Activated T-helper 17 cell treated with anti-CD3 and anti-CD28 coated beads, Interleukin-2, amount 50 U/mL, for 72 hours (primary cell): ENCODE data around the gene FEZ2. TPM values are rescaled to one million over a fixed set of nuclear protein-coding genes. Genes with fewer than 3 reads are reported as not detected.

Experiments used
- ATAC-seq: fragments of 150-1000 bp; cut with Tn5 transposase; replicated peaks from 2 replicates; pipeline ENCODE4 v1.10.0; 2021; ENCODE audit warnings: mild to moderate bottlenecking, moderate library complexity
- H3K27ac Mint-ChIP-seq: one replicate; pipeline ENCODE4 v1.8.0; 2022; ENCODE audit warnings: mixed read lengths
- H3K27me3 Mint-ChIP-seq: one replicate; pipeline ENCODE4 v1.8.0; 2022; ENCODE audit warnings: mixed read lengths
- H3K36me3 Mint-ChIP-seq: one replicate; pipeline ENCODE4 v1.8.0; 2022; ENCODE audit warnings: low read depth, mild to moderate bottlenecking, mixed read lengths
- H3K4me1 Mint-ChIP-seq: one replicate; pipeline ENCODE4 v1.8.0; 2022; ENCODE audit warnings: mixed read lengths
- H3K4me3 Mint-ChIP-seq: one replicate; pipeline ENCODE4 v1.8.0; 2022; ENCODE audit warnings: mild to moderate bottlenecking, mixed read lengths
- H3K9me3 Mint-ChIP-seq: one replicate; pipeline ENCODE4 v1.8.0; 2022; ENCODE audit warnings: mixed read lengths
- total RNA-seq, 2 donors: library from RNA; stranded (reverse); gene quantifications; one replicate each; pipeline ENCODE4 v1.2.3, GENCODE V29; 2022

FEZ2 gene
- total RNA-seq, 2 donors from 2014 or later = 10.2 to 16.3 TPM

GRCh38 chr2:36577884-36578283 lies 20.1 kb downstream of the FEZ2 start:
- Mint-ChIP-seq H3K4me3 (no peak overlapping the region), H3K36me3 (peaks cover 100% of the 10 kb centered on the region), H3K27ac (peak overlapping the region; percentile 31), H3K9me3 (no peaks in the 10 kb centered on the region), H3K4me1 (peaks cover 9% of the 10 kb centered on the region), H3K27me3 (no peaks in the 10 kb centered on the region)
- no peak for ATAC-seq

GRCh38 chr2:36574560-36574959 lies 23.4 kb downstream of the FEZ2 start:
- Mint-ChIP-seq H3K4me3 (no peak overlapping the region), H3K9me3 (no peaks in the 10 kb centered on the region), H3K27ac (no peak overlapping the region), H3K36me3 (peaks cover 90% of the 10 kb centered on the region), H3K27me3 (no peaks in the 10 kb centered on the region), H3K4me1 (peaks cover 9% of the 10 kb centered on the region)
- ATAC-seq = no peak

GRCh38 chr2:36573165-36573564 lies 24.8 kb downstream of the FEZ2 start:
- no peak for ATAC-seq
- Mint-ChIP-seq H3K9me3 (no peaks in the 10 kb centered on the region), H3K4me3 (no peak overlapping the region), H3K27me3 (no peaks in the 10 kb centered on the region), H3K4me1 (peaks cover 6% of the 10 kb centered on the region), H3K27ac (no peak overlapping the region), H3K36me3 (peaks cover 88% of the 10 kb centered on the region)

GRCh38 chr2:36572719-36573059 lies 25.3 kb downstream of the FEZ2 start:
- no peak overlapping the region for H3K4me3 Mint-ChIP-seq
- peaks cover 8% of the 10 kb centered on the region for H3K4me1 Mint-ChIP-seq
- no peaks in the 10 kb centered on the region for H3K9me3 Mint-ChIP-seq
- ATAC-seq = no peak
- H3K27me3 Mint-ChIP-seq = no peaks in the 10 kb centered on the region
- peaks cover 88% of the 10 kb centered on the region for H3K36me3 Mint-ChIP-seq
- no peak overlapping the region for H3K27ac Mint-ChIP-seq

GRCh38 chr2:36572054-36572718 lies 25.8 kb downstream of the FEZ2 start:
- Mint-ChIP-seq H3K27me3 (no peaks in the 10 kb centered on the region), H3K27ac (no peak overlapping the region), H3K36me3 (peaks cover 88% of the 10 kb centered on the region), H3K9me3 (no peaks in the 10 kb centered on the region), H3K4me3 (no peak overlapping the region), H3K4me1 (peaks cover 9% of the 10 kb centered on the region)
- no peak for ATAC-seq

GRCh38 chr2:36570416-36570815 lies 27.6 kb downstream of the FEZ2 start:
- Mint-ChIP-seq H3K4me3 (no peak overlapping the region), H3K9me3 (no peaks in the 10 kb centered on the region), H3K27ac (no peak overlapping the region), H3K4me1 (peaks cover 13% of the 10 kb centered on the region), H3K36me3 (peaks cover 88% of the 10 kb centered on the region), H3K27me3 (no peaks in the 10 kb centered on the region)
- ATAC-seq = no peak

- no peaks in the 10 kb centered on the region for H3K9me3 Mint-ChIP-seq
- H3K36me3 Mint-ChIP-seq = peaks cover 84% of the 10 kb centered on the region
- H3K27ac Mint-ChIP-seq = no peak overlapping the region
- peaks cover 9% of the 10 kb centered on the region for H3K4me1 Mint-ChIP-seq
- no peaks in the 10 kb centered on the region for H3K27me3 Mint-ChIP-seq
- no peak overlapping the region for H3K4me3 Mint-ChIP-seq
- ATAC-seq = no peak
Observed at GRCh38 chr2:36569267-36569856, 28.6 kb downstream of the FEZ2 start.

- H3K9me3 Mint-ChIP-seq = no peaks in the 10 kb centered on the region
- peaks cover 84% of the 10 kb centered on the region for H3K36me3 Mint-ChIP-seq
- no peak for ATAC-seq
- H3K27ac Mint-ChIP-seq = no peak overlapping the region
- H3K4me3 Mint-ChIP-seq = no peak overlapping the region
- no peaks in the 10 kb centered on the region for H3K27me3 Mint-ChIP-seq
- peaks cover 10% of the 10 kb centered on the region for H3K4me1 Mint-ChIP-seq
Observed at GRCh38 chr2:36568516-36569246, 29.3 kb downstream of the FEZ2 start.

GRCh38 chr2:36567711-36568408 lies 30.1 kb downstream of the FEZ2 start:
- no peaks in the 10 kb centered on the region for H3K27me3 Mint-ChIP-seq
- ATAC-seq = no peak
- peaks cover 14% of the 10 kb centered on the region for H3K4me1 Mint-ChIP-seq
- no peak overlapping the region for H3K27ac Mint-ChIP-seq
- H3K9me3 Mint-ChIP-seq = no peaks in the 10 kb centered on the region
- H3K36me3 Mint-ChIP-seq = peaks cover 83% of the 10 kb centered on the region
- no peak overlapping the region for H3K4me3 Mint-ChIP-seq

- Mint-ChIP-seq H3K36me3 (peaks cover 75% of the 10 kb centered on the region), H3K4me3 (no peak overlapping the region), H3K4me1 (peaks cover 14% of the 10 kb centered on the region), H3K9me3 (no peaks in the 10 kb centered on the region), H3K27ac (no peak overlapping the region), H3K27me3 (no peaks in the 10 kb centered on the region)
- ATAC-seq = no peak
Observed at GRCh38 chr2:36566887-36567286, 31.1 kb downstream of the FEZ2 start.

GRCh38 chr2:36565712-36566111 lies 32.3 kb downstream of the FEZ2 start:
- no peak overlapping the region for H3K27ac Mint-ChIP-seq
- no peaks in the 10 kb centered on the region for H3K27me3 Mint-ChIP-seq
- H3K4me3 Mint-ChIP-seq = no peak overlapping the region
- ATAC-seq = no peak
- H3K36me3 Mint-ChIP-seq = peaks cover 65% of the 10 kb centered on the region
- peaks cover 14% of the 10 kb centered on the region for H3K4me1 Mint-ChIP-seq
- H3K9me3 Mint-ChIP-seq = no peaks in the 10 kb centered on the region

GRCh38 chr2:36564377-36564930 lies 33.5 kb downstream of the FEZ2 start:
- H3K36me3 Mint-ChIP-seq = peaks cover 73% of the 10 kb centered on the region
- ATAC-seq = no peak

GRCh38 chr2:36562973-36563532 lies 34.9 kb downstream of the FEZ2 start:
- Mint-ChIP-seq H3K4me3 (no peak overlapping the region), H3K27me3 (no peaks in the 10 kb centered on the region), H3K36me3 (peaks cover 68% of the 10 kb centered on the region), H3K27ac (no peak overlapping the region), H3K9me3 (no peaks in the 10 kb centered on the region), H3K4me1 (peaks cover 14% of the 10 kb centered on the region)
- ATAC-seq = no peak

More at GRCh38 chr2:36564377-36564930, 33.5 kb downstream of the FEZ2 start:
- H3K27me3 Mint-ChIP-seq = no peaks in the 10 kb centered on the region
- peaks cover 14% of the 10 kb centered on the region for H3K4me1 Mint-ChIP-seq
- H3K27ac Mint-ChIP-seq = no peak overlapping the region
- H3K4me3 Mint-ChIP-seq = no peak overlapping the region
- H3K9me3 Mint-ChIP-seq = no peaks in the 10 kb centered on the region

- H3K4me3 Mint-ChIP-seq = no peak overlapping the region
- H3K9me3 Mint-ChIP-seq = no peaks in the 10 kb centered on the region
- peaks cover 10% of the 10 kb centered on the region for H3K4me1 Mint-ChIP-seq
- no peak for ATAC-seq
- peaks cover 68% of the 10 kb centered on the region for H3K36me3 Mint-ChIP-seq
- no peak overlapping the region for H3K27ac Mint-ChIP-seq
- no peaks in the 10 kb centered on the region for H3K27me3 Mint-ChIP-seq
Observed at GRCh38 chr2:36562240-36562639, 35.7 kb downstream of the FEZ2 start.
